IPS-20b (cell line): ENCODE data around the gene RAP1B.

Source experiments
- H3K27ac ChIP-seq: one replicate; pipeline ENCODE4 v1.5.1; 2013; ENCODE audit warnings: low read length
- H3K27me3 ChIP-seq: 2 replicates; pipeline ENCODE4 v1.6.1; 2013; ENCODE audit warnings: mild to moderate bottlenecking, low read length, inconsistent platforms; ENCODE audit not compliant: insufficient read depth
- H3K36me3 ChIP-seq: 2 replicates; pipeline ENCODE4 v1.6.1; 2013; ENCODE audit warnings: low read depth, mild to moderate bottlenecking, inconsistent platforms, low read length, moderate library complexity; ENCODE audit not compliant: insufficient read depth
- H3K4me1 ChIP-seq: 2 replicates; pipeline ENCODE4 v1.6.1; 2013; ENCODE audit warnings: mild to moderate bottlenecking, control low read depth, inconsistent platforms, low read length, moderate library complexity; ENCODE audit not compliant: insufficient read depth
- H3K4me3 ChIP-seq: 2 replicates; pipeline ENCODE4 v1.5.1; 2013; ENCODE audit warnings: mild to moderate bottlenecking, low read length, inconsistent platforms
- H3K9ac ChIP-seq: 2 replicates; pipeline ENCODE4 v1.6.1; 2013; ENCODE audit warnings: low read depth, mild to moderate bottlenecking, inconsistent platforms, low read length, moderate library complexity
- H3K9me3 ChIP-seq: 2 replicates; pipeline ENCODE4 v1.6.1; 2013; ENCODE audit warnings: mild to moderate bottlenecking, low read depth, low read length, inconsistent platforms; ENCODE audit not compliant: insufficient read depth

The RAP1B gene

GRCh38 chr12:68610370-68611093 lies at the start of gene RAP1B:
TSS of gene RAP1B (plus strand) at chr12:68610899. CDS start at chr12:68648725, 37,826 bp downstream.
- Histone ChIP-seq H3K27me3 (no peaks in the 10 kb centered on the region), H3K9me3 (no peaks in the 10 kb centered on the region), H3K36me3 (no peaks in the 10 kb centered on the region), H3K27ac (peak within 1 kb of the TSS; percentile 99), H3K9ac (peak within 1 kb of the TSS; percentile 95), H3K4me1 (peaks cover 28% of the 10 kb centered on the region), H3K4me3 (peak within 1 kb of the TSS; percentile 96)

- no peaks in the 10 kb centered on the region for H3K27me3 ChIP-seq
- no peak overlapping the region for H3K27ac ChIP-seq
- peaks cover 7% of the 10 kb centered on the region; the same call in 1 of the 2 replicates for H3K4me1 ChIP-seq
- no peak overlapping the region for H3K4me3 ChIP-seq
- H3K36me3 ChIP-seq = no peaks in the 10 kb centered on the region
- no peaks in the 10 kb centered on the region for H3K9me3 ChIP-seq
- no peak overlapping the region for H3K9ac ChIP-seq
Observed at GRCh38 chr12:68561830-68562229, 48.9 kb upstream of the RAP1B start.

- H3K27me3 ChIP-seq = no peaks in the 10 kb centered on the region
- no peak overlapping the region for H3K9ac ChIP-seq
- H3K9me3 ChIP-seq = no peaks in the 10 kb centered on the region
- H3K27ac ChIP-seq = no peak overlapping the region
- H3K36me3 ChIP-seq = no peaks in the 10 kb centered on the region
- no peak overlapping the region for H3K4me3 ChIP-seq
- H3K4me1 ChIP-seq = peaks cover 5% of the 10 kb centered on the region; the same call in 1 of the 2 replicates
Observed at GRCh38 chr12:68564166-68564565, 46.5 kb upstream of the RAP1B start.

- Histone ChIP-seq H3K9me3 (no peaks in the 10 kb centered on the region), H3K9ac (no peak overlapping the region), H3K27ac (no peak overlapping the region), H3K36me3 (no peaks in the 10 kb centered on the region), H3K4me3 (no peak overlapping the region), H3K4me1 (peaks cover 2% of the 10 kb centered on the region; the same call in 1 of the 2 replicates), H3K27me3 (no peaks in the 10 kb centered on the region)
Observed at GRCh38 chr12:68565391-68565903, 45.3 kb upstream of the RAP1B start.

GRCh38 chr12:68568922-68569569 lies 41.7 kb upstream of the RAP1B start:
- H3K27ac ChIP-seq = no peak overlapping the region
- no peaks in the 10 kb centered on the region for H3K27me3 ChIP-seq
- no peak overlapping the region for H3K9ac ChIP-seq

GRCh38 chr12:68572661-68573060 lies 38.0 kb upstream of the RAP1B start:
- Histone ChIP-seq H3K36me3 (no peaks in the 10 kb centered on the region), H3K4me1 (no peaks in the 10 kb centered on the region), H3K4me3 (no peak overlapping the region), H3K27ac (no peak overlapping the region), H3K9me3 (no peaks in the 10 kb centered on the region), H3K9ac (no peak overlapping the region), H3K27me3 (no peaks in the 10 kb centered on the region)

More at GRCh38 chr12:68568922-68569569, 41.7 kb upstream of the RAP1B start:
- Histone ChIP-seq H3K4me1 (no peaks in the 10 kb centered on the region), H3K36me3 (no peaks in the 10 kb centered on the region), H3K9me3 (no peaks in the 10 kb centered on the region), H3K4me3 (no peak overlapping the region)

GRCh38 chr12:68573406-68573805 lies 37.3 kb upstream of the RAP1B start:
- Histone ChIP-seq H3K36me3 (no peaks in the 10 kb centered on the region), H3K27me3 (no peaks in the 10 kb centered on the region), H3K4me3 (no peak overlapping the region), H3K4me1 (no peaks in the 10 kb centered on the region), H3K9me3 (no peaks in the 10 kb centered on the region), H3K9ac (no peak overlapping the region), H3K27ac (no peak overlapping the region)

- H3K4me1 ChIP-seq = no peaks in the 10 kb centered on the region
Observed at GRCh38 chr12:68577949-68578348, 32.8 kb upstream of the RAP1B start.

GRCh38 chr12:68578765-68579164 lies 31.9 kb upstream of the RAP1B start:
- Histone ChIP-seq H3K9me3 (no peaks in the 10 kb centered on the region), H3K4me3 (no peak overlapping the region), H3K27ac (no peak overlapping the region), H3K27me3 (no peaks in the 10 kb centered on the region), H3K4me1 (no peaks in the 10 kb centered on the region), H3K9ac (no peak overlapping the region), H3K36me3 (no peaks in the 10 kb centered on the region)

More at GRCh38 chr12:68577949-68578348, 32.8 kb upstream of the RAP1B start:
- H3K27me3 ChIP-seq = no peaks in the 10 kb centered on the region
- H3K36me3 ChIP-seq = no peaks in the 10 kb centered on the region
- H3K9ac ChIP-seq = no peak overlapping the region
- H3K9me3 ChIP-seq = no peaks in the 10 kb centered on the region
- H3K27ac ChIP-seq = no peak overlapping the region
- H3K4me3 ChIP-seq = no peak overlapping the region

GRCh38 chr12:68579254-68579653 lies 31.4 kb upstream of the RAP1B start:
- Histone ChIP-seq H3K27ac (no peak overlapping the region), H3K4me3 (no peak overlapping the region), H3K9ac (no peak overlapping the region), H3K36me3 (no peaks in the 10 kb centered on the region), H3K27me3 (no peaks in the 10 kb centered on the region), H3K9me3 (no peaks in the 10 kb centered on the region), H3K4me1 (no peaks in the 10 kb centered on the region)

- H3K36me3 ChIP-seq = no peaks in the 10 kb centered on the region
- H3K4me3 ChIP-seq = no peak overlapping the region
- H3K27ac ChIP-seq = no peak overlapping the region
- H3K27me3 ChIP-seq = no peaks in the 10 kb centered on the region
- H3K9ac ChIP-seq = no peak overlapping the region
- H3K9me3 ChIP-seq = no peaks in the 10 kb centered on the region
- no peaks in the 10 kb centered on the region for H3K4me1 ChIP-seq
Observed at GRCh38 chr12:68580911-68581310, 29.8 kb upstream of the RAP1B start.

- no peaks in the 10 kb centered on the region for H3K4me1 ChIP-seq
Observed at GRCh38 chr12:68581926-68582325, 28.8 kb upstream of the RAP1B start.

More at GRCh38 chr12:68581926-68582325, 28.8 kb upstream of the RAP1B start:
- no peaks in the 10 kb centered on the region for H3K27me3 ChIP-seq
- no peak overlapping the region for H3K9ac ChIP-seq
- H3K4me3 ChIP-seq = no peak overlapping the region
- H3K27ac ChIP-seq = no peak overlapping the region
- H3K36me3 ChIP-seq = no peaks in the 10 kb centered on the region
- no peaks in the 10 kb centered on the region for H3K9me3 ChIP-seq
